ENCODE measurements around the gene SPSB1.

Gene SPSB1

GRCh38 chr1:9355503-9355902 is 62.8 kb downstream of the SPSB1 start:
- H3K4me3 ChIP-seq (ENCODE audit: low read depth, low read length) = no peak overlapping the region
- DNase-seq (ENCODE audit: low read depth) = no peak
- TF ChIP-seq, protein P1, sequence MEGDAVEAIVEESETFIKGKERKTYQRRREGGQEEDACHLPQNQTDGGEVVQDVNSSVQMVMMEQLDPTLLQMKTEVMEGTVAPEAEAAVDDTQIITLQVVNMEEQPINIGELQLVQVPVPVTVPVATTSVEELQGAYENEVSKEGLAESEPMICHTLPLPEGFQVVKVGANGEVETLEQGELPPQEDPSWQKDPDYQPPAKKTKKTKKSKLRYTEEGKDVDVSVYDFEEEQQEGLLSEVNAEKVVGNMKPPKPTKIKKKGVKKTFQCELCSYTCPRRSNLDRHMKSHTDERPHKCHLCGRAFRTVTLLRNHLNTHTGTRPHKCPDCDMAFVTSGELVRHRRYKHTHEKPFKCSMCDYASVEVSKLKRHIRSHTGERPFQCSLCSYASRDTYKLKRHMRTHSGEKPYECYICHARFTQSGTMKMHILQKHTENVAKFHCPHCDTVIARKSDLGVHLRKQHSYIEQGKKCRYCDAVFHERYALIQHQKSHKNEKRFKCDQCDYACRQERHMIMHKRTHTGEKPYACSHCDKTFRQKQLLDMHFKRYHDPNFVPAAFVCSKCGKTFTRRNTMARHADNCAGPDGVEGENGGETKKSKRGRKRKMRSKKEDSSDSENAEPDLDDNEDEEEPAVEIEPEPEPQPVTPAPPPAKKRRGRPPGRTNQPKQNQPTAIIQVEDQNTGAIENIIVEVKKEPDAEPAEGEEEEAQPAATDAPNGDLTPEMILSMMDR (IDR thresholded peaks at IDR 0.05; ENCODE audit: insufficient read depth, low read depth, low read length, missing control alignments) = no peak

- TF ChIP-seq, protein P1 (IDR thresholded peaks at IDR 0.05; ENCODE audit: insufficient read depth, low read depth, low read length, missing control alignments) = no peak
- no peak for DNase-seq (ENCODE audit: low read depth)
- no peak overlapping the region for H3K4me3 ChIP-seq (ENCODE audit: low read depth, low read length)
These were observed 63.3 kb downstream of the SPSB1 start for GRCh38 chr1:9356021-9356420.

GRCh38 chr1:9356829-9357466 is 64.3 kb downstream of the SPSB1 start:
- TF ChIP-seq, protein P1 (IDR thresholded peaks at IDR 0.05; ENCODE audit: insufficient read depth, low read depth, low read length, missing control alignments) = no peak
- no peak overlapping the region for H3K4me3 ChIP-seq (ENCODE audit: low read depth, low read length)
- DNase-seq (ENCODE audit: low read depth) = no peak

DNA sequence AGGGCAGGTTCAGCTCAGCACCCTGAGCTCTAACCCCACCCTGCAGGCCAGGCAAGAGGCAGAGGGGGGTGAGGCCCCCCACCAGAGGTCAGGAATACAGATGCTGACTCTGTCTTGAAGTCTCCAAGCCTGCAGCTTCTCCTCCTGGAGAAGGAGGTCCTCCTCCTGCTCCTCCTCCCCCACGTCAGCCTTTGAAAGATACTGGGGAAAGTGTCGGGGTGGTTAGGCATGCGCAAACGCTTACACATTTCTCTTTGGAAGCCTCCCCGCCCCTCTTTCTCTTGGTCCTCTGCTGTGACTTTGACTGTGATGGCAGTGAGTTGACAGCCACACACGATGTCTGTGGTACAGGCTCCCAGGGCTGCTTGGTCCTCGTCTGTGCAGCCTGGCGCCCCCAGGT is 65.3 kb downstream of the SPSB1 start:
- H3K4me3 ChIP-seq (ENCODE audit: low read depth, low read length) = no peak overlapping the region
- TF ChIP-seq, protein P1 (IDR thresholded peaks at IDR 0.05; ENCODE audit: insufficient read depth, low read depth, low read length, missing control alignments) = no peak
- no peak for DNase-seq (ENCODE audit: low read depth)

DNA sequence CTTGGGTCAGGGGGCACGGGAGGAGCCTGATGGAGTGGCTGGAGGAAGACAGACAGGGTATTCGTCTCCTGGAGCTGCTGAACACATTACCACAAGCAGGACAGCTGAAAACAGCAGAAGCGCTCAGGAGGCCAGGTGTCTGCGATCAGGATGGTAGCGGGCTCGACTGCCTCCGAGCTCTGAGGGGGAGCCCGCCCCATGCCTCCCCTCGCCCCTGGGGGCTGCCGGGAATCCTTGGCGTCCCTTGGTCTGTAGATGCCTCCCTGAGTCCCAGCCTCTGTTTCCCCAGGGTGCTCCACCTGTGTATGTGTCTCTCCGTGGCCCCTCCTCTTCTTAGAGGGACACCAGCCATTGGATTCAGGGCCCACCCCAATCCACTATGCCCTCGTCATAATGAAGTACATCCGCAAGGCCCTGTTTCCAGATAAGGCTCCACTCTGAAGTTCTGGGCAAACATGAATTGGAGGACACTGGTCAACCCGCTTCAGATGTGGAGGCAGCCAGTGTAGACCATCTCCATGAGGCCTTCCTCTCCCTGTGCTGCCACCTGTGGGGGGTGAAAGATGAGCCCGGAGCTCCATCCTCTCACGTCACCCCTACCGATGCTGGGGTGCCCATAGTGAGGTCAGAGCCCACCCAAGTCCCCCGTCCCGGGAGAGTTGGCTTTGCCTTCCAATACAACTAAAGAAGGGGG is 67.8 kb downstream of the SPSB1 start:
- H3K4me3 ChIP-seq (ENCODE audit: low read depth, low read length) = no peak overlapping the region
- TF ChIP-seq, protein P1 (IDR thresholded peaks at IDR 0.05; ENCODE audit: insufficient read depth, low read depth, low read length, missing control alignments) = no peak
- no peak for DNase-seq (ENCODE audit: low read depth)

GRCh38 chr1:9361630-9362260 is 69.1 kb downstream of the SPSB1 start:
- no peak for DNase-seq (ENCODE audit: low read depth)
- TF ChIP-seq, protein P1 (IDR thresholded peaks at IDR 0.05; ENCODE audit: insufficient read depth, low read depth, low read length, missing control alignments) = no peak
- H3K4me3 ChIP-seq (ENCODE audit: low read depth, low read length) = no peak overlapping the region
